ENCODE data around the gene CISTR.

Gene CISTR

DNA sequence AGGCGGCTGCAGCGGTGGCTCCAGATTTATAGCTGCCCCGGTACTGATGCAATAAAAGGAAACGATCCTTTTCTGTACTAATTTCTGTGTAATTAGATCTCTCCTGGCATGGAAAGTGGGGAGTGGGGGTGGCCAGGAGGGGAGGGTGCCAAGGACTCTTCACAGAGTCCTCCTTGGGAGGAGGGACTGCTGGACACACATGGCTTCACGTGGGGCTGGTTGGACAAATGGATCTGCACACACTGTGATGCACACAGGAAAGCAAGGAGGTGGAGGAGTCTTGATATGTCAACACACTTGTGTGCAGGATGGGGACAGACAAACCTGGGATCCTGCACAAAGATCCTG lies 52.1 kb downstream of the CISTR start:
- Histone ChIP-seq H3K27me3 (ENCODE audit: control insufficient read depth, insufficient read depth, low read length) (no peaks in the 10 kb centered on the region), H3K27ac (no peak overlapping the region), H3K9ac (no peak overlapping the region), H3K36me3 (ENCODE audit: control insufficient read depth, insufficient read depth, low read length) (no peaks in the 10 kb centered on the region), H3K4me2 (ENCODE audit: low read length) (no peak overlapping the region), H3K9me3 (ENCODE audit: control insufficient read depth, low read length) (no peaks in the 10 kb centered on the region), H3K4me1 (no peaks in the 10 kb centered on the region), H3K4me3 (ENCODE audit: low read depth, low read length) (no peak overlapping the region), H2AFZ (no peak overlapping the region), H3K79me2 (no peaks in the 10 kb centered on the region)
- TF ChIP-seq, protein P1, sequence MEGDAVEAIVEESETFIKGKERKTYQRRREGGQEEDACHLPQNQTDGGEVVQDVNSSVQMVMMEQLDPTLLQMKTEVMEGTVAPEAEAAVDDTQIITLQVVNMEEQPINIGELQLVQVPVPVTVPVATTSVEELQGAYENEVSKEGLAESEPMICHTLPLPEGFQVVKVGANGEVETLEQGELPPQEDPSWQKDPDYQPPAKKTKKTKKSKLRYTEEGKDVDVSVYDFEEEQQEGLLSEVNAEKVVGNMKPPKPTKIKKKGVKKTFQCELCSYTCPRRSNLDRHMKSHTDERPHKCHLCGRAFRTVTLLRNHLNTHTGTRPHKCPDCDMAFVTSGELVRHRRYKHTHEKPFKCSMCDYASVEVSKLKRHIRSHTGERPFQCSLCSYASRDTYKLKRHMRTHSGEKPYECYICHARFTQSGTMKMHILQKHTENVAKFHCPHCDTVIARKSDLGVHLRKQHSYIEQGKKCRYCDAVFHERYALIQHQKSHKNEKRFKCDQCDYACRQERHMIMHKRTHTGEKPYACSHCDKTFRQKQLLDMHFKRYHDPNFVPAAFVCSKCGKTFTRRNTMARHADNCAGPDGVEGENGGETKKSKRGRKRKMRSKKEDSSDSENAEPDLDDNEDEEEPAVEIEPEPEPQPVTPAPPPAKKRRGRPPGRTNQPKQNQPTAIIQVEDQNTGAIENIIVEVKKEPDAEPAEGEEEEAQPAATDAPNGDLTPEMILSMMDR (IDR thresholded peaks at IDR 0.05): no peak

- Histone ChIP-seq H3K27ac (no peak overlapping the region), H3K27me3 (ENCODE audit: control insufficient read depth, insufficient read depth, low read length) (no peaks in the 10 kb centered on the region), H3K79me2 (no peaks in the 10 kb centered on the region), H3K9ac (no peak overlapping the region), H3K4me3 (ENCODE audit: low read depth, low read length) (no peak overlapping the region), H3K4me1 (no peaks in the 10 kb centered on the region), H2AFZ (no peak overlapping the region), H3K9me3 (ENCODE audit: control insufficient read depth, low read length) (no peaks in the 10 kb centered on the region), H3K36me3 (ENCODE audit: control insufficient read depth, insufficient read depth, low read length) (no peaks in the 10 kb centered on the region), H3K4me2 (ENCODE audit: low read length) (no peak overlapping the region)
- TF ChIP-seq, protein P1 (IDR thresholded peaks at IDR 0.05): no peak
Observed at GRCh38 chr12:53698948-53699677, 52.7 kb downstream of the CISTR start.

DNA sequence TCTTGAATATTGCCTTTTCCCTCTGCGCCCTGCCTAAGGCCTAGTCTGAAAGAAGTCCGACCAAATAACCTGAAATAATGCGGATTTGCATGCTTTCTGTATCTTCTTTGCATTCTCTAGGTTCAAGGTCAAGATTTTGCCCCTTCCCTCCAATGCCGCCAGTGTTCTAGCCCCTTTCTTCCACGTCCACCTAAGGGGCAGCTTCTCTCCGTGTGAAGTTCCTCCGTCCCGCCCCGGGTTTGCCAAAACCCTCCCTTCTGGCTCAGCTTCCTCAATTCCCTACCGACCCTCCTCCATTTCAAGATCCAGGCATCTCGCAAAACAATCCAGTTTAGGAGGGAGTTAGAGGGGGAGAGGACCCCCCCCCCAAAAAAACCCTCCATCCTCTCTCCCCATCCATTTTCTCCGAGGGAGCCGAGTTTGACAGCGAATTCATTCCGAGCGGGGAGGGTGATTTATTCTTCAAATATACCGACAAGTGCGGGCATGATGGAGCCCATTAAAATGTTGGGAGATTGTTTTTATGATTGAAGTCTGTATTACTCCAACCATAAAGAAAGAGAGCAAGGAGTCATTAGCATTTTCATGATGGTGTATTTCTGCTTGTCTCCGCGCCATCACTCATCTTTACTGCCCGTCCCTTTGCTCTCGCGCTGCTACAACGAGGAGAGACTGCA lies 55.0 kb downstream of the CISTR start:
- Histone ChIP-seq H3K27ac (no peak overlapping the region), H3K4me3 (ENCODE audit: low read depth, low read length) (peak overlapping the region; percentile 48)

More for the DNA sequence above, 55.0 kb downstream of the CISTR start:
- Histone ChIP-seq H3K4me1 (no peaks in the 10 kb centered on the region), H3K27me3 (ENCODE audit: control insufficient read depth, insufficient read depth, low read length) (no peaks in the 10 kb centered on the region), H3K36me3 (ENCODE audit: control insufficient read depth, insufficient read depth, low read length) (no peaks in the 10 kb centered on the region), H2AFZ (peak overlapping the region; percentile 18), H3K4me2 (ENCODE audit: low read length) (peak overlapping the region; percentile 72), H3K79me2 (no peaks in the 10 kb centered on the region), H3K9ac (no peak overlapping the region), H3K9me3 (ENCODE audit: control insufficient read depth, low read length) (no peaks in the 10 kb centered on the region)
- TF ChIP-seq, protein P1 (IDR thresholded peaks at IDR 0.05): no peak

Measured in parathyroid adenoma (tissue), 2 donors.